ENCODE data around the gene KLHL6.

DNA sequence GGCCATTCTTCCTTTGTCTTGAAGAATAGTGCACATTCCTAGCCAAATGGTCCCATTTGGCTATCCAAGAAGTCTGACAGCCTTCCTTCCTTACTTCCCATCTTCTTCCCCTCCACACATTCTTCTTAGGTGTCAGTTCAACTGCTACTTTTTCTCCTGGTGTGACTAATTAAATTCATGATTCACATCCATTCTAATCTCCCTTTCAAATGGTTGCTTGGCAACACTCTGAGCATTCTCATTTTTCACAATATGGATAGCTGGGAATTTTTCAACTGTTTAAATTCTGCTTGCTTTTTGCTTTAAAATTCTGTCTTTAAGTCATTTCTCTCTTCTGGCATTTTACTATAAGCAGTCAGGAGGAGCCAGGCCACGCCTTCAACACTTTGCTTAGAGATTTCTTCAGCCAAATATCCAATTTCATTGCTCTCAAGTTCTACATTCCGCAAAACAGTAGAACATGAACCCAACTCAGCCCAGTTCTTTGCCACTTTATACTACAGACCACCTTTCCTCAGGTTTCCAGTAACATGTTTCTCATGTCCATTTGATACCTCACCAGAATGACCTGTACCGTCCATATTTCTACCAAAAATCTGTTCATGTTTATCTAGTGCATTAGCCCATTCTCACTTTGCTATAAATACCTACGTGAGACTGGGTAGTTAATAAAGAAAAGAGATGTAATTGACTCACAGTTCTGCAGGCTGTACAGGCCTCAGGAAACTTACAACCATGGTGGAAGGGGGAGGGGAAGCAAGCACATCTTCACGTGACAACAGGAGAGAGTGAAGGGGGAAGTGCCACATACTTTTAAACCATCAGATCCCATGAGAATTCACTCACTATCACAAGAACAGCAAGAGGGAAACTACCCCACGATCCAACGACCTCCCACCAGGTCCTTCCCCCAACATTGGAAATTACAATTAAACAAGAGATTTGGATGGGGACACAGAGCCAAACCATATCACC, 95.1 kb downstream of the KLHL6 start:
- no peak for TF ChIP-seq GATA2 (IDR thresholded peaks at IDR 0.05; ENCODE audit: low read depth, low read length)
- no peak for TF ChIP-seq GATA3 (IDR thresholded peaks at IDR 0.05; ENCODE audit: low read depth, low read length)

All from SH-SY5Y (cell line).